H9 (cell line): ENCODE results near the gene NAA60. TPM values are rescaled to one million over a fixed set of nuclear protein-coding genes. Genes with fewer than 3 reads are reported as not detected.

Experiments used
- DNase-seq: peaks from one replicate; pipeline ENCODE4 v3.0.0-alpha.2; 2017
- H2AFZ ChIP-seq: one replicate; pipeline ENCODE4 v1.6.1; 2013; ENCODE audit warnings: mild to moderate bottlenecking, low read length, control low read depth, moderate library complexity
- H2AK5ac ChIP-seq: 2 replicates; pipeline ENCODE4 v1.6.1; 2013; ENCODE audit warnings: low read length, control low read depth, mixed read lengths; ENCODE audit not compliant: insufficient read length
- H2BK120ac ChIP-seq: one replicate; pipeline ENCODE4 v1.6.1; 2013; ENCODE audit warnings: low read depth, mild to moderate bottlenecking, low read length, control low read depth, inconsistent platforms; ENCODE audit not compliant: poor library complexity, severe bottlenecking
- H2BK12ac ChIP-seq: 2 replicates; pipeline ENCODE4 v1.6.1; 2013; ENCODE audit warnings: low read length, control low read depth, mixed read lengths, low read depth; ENCODE audit not compliant: insufficient read length
- H2BK15ac ChIP-seq: 2 replicates; pipeline ENCODE4 v1.6.1; 2013; ENCODE audit warnings: low read depth, low read length, control low read depth
- H2BK20ac ChIP-seq: one replicate; pipeline ENCODE4 v1.6.1; 2013; ENCODE audit warnings: low read depth, mild to moderate bottlenecking, low read length, control low read depth, inconsistent platforms; ENCODE audit not compliant: poor library complexity, severe bottlenecking
- H2BK5ac ChIP-seq: 2 replicates; pipeline ENCODE4 v1.6.1; 2013; ENCODE audit warnings: low read length, control low read depth, mixed read lengths; ENCODE audit not compliant: insufficient read length
- H3K14ac ChIP-seq: 2 replicates; pipeline ENCODE4 v1.6.1; 2013; ENCODE audit warnings: low read length, control low read depth; ENCODE audit not compliant: insufficient read depth
- H3K18ac ChIP-seq: 2 replicates; pipeline ENCODE4 v1.6.1; 2013; ENCODE audit warnings: low read depth, mild to moderate bottlenecking, mixed read lengths, low read length, control low read depth; ENCODE audit not compliant: insufficient read length
- H3K23ac ChIP-seq: 2 replicates; pipeline ENCODE4 v1.6.1; 2013; ENCODE audit warnings: low read length, control low read depth, mixed read lengths, low read depth; ENCODE audit not compliant: insufficient read length
- H3K23me2 ChIP-seq: 2 replicates; pipeline ENCODE4 v1.6.1; 2013; ENCODE audit warnings: low read depth, mild to moderate bottlenecking, mixed read lengths, low read length, control low read depth; ENCODE audit not compliant: insufficient read length, poor library complexity, severe bottlenecking
- H3K27ac ChIP-seq: 2 replicates; pipeline ENCODE4 v1.5.1; 2013; ENCODE audit warnings: low read length, control low read depth, mixed read lengths, low read depth; ENCODE audit not compliant: insufficient read length
- H3K27me3 ChIP-seq: 2 replicates; pipeline ENCODE4 v1.6.1; 2013; ENCODE audit warnings: low read length, control low read depth, inconsistent platforms; ENCODE audit not compliant: insufficient read depth
- H3K4ac ChIP-seq: 2 replicates; pipeline ENCODE4 v1.6.1; 2013; ENCODE audit warnings: low read depth, mild to moderate bottlenecking, control low read depth, inconsistent platforms, low read length, moderate library complexity
- H3K4me1 ChIP-seq: 2 replicates; pipeline ENCODE4 v1.6.1; 2013; ENCODE audit warnings: low read length, control low read depth, inconsistent platforms; ENCODE audit not compliant: insufficient read depth
- H3K4me2 ChIP-seq: 2 replicates; pipeline ENCODE4 v1.6.1; 2013; ENCODE audit warnings: low read length, control low read depth, mixed read lengths; ENCODE audit not compliant: insufficient read length, insufficient read depth
- H3K56ac ChIP-seq: 2 replicates; pipeline ENCODE4 v1.6.1; 2013; ENCODE audit warnings: low read depth, mild to moderate bottlenecking, mixed read lengths, low read length, control low read depth; ENCODE audit not compliant: insufficient read length
- H3K79me1 ChIP-seq: 2 replicates; pipeline ENCODE4 v1.6.1; 2013; ENCODE audit warnings: low read depth, mild to moderate bottlenecking, moderate library complexity, low read length, control low read depth, inconsistent platforms; ENCODE audit not compliant: insufficient read depth, poor library complexity, severe bottlenecking
- H3K79me2 ChIP-seq: 2 replicates; pipeline ENCODE4 v1.6.1; 2013; ENCODE audit warnings: low read length, control low read depth, inconsistent platforms; ENCODE audit not compliant: insufficient read depth
- H3K9ac ChIP-seq: 2 replicates; pipeline ENCODE4 v1.6.1; 2013; ENCODE audit warnings: low read length, control low read depth, mixed read lengths; ENCODE audit not compliant: insufficient read length; ENCODE audit errors: extremely low read depth
- H3K9me3 ChIP-seq: one replicate; pipeline ENCODE4 v1.6.1; 2013; ENCODE audit warnings: low read depth, low read length, inconsistent platforms; ENCODE audit not compliant: control insufficient read depth
- H3T11ph ChIP-seq: one replicate; pipeline ENCODE4 v1.6.1; 2013; ENCODE audit warnings: mild to moderate bottlenecking, low read length, control low read depth, inconsistent platforms
- H4K20me1 ChIP-seq: one replicate; pipeline ENCODE4 v1.6.1; 2013; ENCODE audit not compliant: control insufficient read depth, insufficient read length, insufficient read depth
- H4K5ac ChIP-seq: 2 replicates; pipeline ENCODE4 v1.6.1; 2013; ENCODE audit warnings: low read depth, mild to moderate bottlenecking, mixed read lengths, low read length, control low read depth; ENCODE audit not compliant: insufficient read length
- H4K8ac ChIP-seq: replicated peaks from 2 replicates; pipeline ENCODE4 v1.6.1; 2013; ENCODE audit warnings: low read length, control low read depth, mixed read lengths, low read depth; ENCODE audit not compliant: insufficient read length
- H4K91ac ChIP-seq: 2 replicates; pipeline ENCODE4 v1.6.1; 2013; ENCODE audit warnings: low read depth, mild to moderate bottlenecking, moderate library complexity, mixed read lengths, low read length, control low read depth; ENCODE audit not compliant: insufficient read length
- H3K27ac Mint-ChIP-seq, 3 experiments: 2 replicates in 2 of 3; 3 replicates in 1 of 3; pipeline ENCODE4 v1.8.0; 2020 to 2021; ENCODE audit warnings: mixed read lengths in 3 of 3, mild to moderate bottlenecking in 1 of 3, moderate library complexity in 1 of 3
- H3K27me3 Mint-ChIP-seq: 2 replicates; pipeline ENCODE4 v1.8.0; 2021; ENCODE audit warnings: low read depth, mild to moderate bottlenecking, moderate library complexity, mixed read lengths
- H3K36me3 Mint-ChIP-seq, 3 experiments: 2 replicates in 2 of 3; 3 replicates in 1 of 3; pipeline ENCODE4 v1.8.0; 2020 to 2021; ENCODE audit warnings: low read depth in 3 of 3, mixed read lengths in 3 of 3; ENCODE audit not compliant: insufficient read depth in 1 of 3
- H3K4me1 Mint-ChIP-seq, 2 experiments: 2 replicates each; pipeline ENCODE4 v1.8.0; 2020; ENCODE audit warnings: mixed read lengths in 2 of 2
- H3K4me3 Mint-ChIP-seq, 2 experiments: 2 replicates in 1 of 2; 3 replicates in 1 of 2; pipeline ENCODE4 v1.8.0; 2020 to 2021; ENCODE audit warnings: mild to moderate bottlenecking in 2 of 2, mixed read lengths in 2 of 2, moderate library complexity in 1 of 2
- H3K9me3 Mint-ChIP-seq, 2 experiments: 2 replicates in 1 of 2; 3 replicates in 1 of 2; pipeline ENCODE4 v1.8.0; 2020; ENCODE audit warnings: mild to moderate bottlenecking in 2 of 2, mixed read lengths in 2 of 2, moderate library complexity in 1 of 2
- CTCF ChIP-seq: fragments of 200-600 bp; sonication (generic); conservative IDR thresholded peaks from 3 replicates; pipeline ENCODE4 v1.8.0; 2021; ENCODE audit warnings: antibody characterized with exemption, mild to moderate bottlenecking
- WGBS: extraction: QIAGEN DNeasy Blood & Tissue Kit; methylation state at CpG from one replicate; pipeline ENCODE4 v1.1.7; 2013; ENCODE audit warnings: missing lambda C conversion rate, low lambda C conversion rate, mixed read lengths; ENCODE audit not compliant: insufficient read length; ENCODE audit errors: extremely low coverage; 5-methylcytosine and 5-hydroxymethylcytosine counted together
- total RNA-seq: library from RNA; stranded (reverse); gene quantifications from 2 replicates; pipeline ENCODE4 v1.2.1, GENCODE V29; 2021

The NAA60 gene
- total RNA-seq, 1 experiment from 2014 or later: 49.3 TPM

GRCh38 chr16:3454093-3454492 lies 10.6 kb downstream of the NAA60 start:
- Histone ChIP-seq H2AFZ (no peak overlapping the region), H3K27me3 (no peaks in the 10 kb centered on the region), H3K4me1 (peaks cover 4% of the 10 kb centered on the region; the same call in 1 of the 2 replicates), H4K5ac (no peak overlapping the region), H3K14ac (no peak overlapping the region), H3K9me3 (no peaks in the 10 kb centered on the region), H3K23ac (no peak overlapping the region), H2BK5ac (no peak overlapping the region), H2AK5ac (no peak overlapping the region), H2BK20ac (no peak overlapping the region), H4K91ac (no peak overlapping the region), H2BK12ac (no peak overlapping the region), H3K4me2 (no peak overlapping the region), H4K8ac (no peak overlapping the region), H3K4ac (no peak overlapping the region), H3K9ac (no peak overlapping the region), H3K79me2 (peaks cover 5% of the 10 kb centered on the region; the same call in 1 of the 2 replicates), H3T11ph (no peak overlapping the region), H3K56ac (no peak overlapping the region), H4K20me1 (no peaks in the 10 kb centered on the region), H3K79me1 (peaks cover 4% of the 10 kb centered on the region), H2BK15ac (no peak overlapping the region), H2BK120ac (no peak overlapping the region), H3K27ac (no peak overlapping the region), H3K23me2 (peaks cover 8% of the 10 kb centered on the region), H3K18ac (no peak overlapping the region)
- H3K4me3 Mint-ChIP-seq: no peak overlapping the region
- peak; percentile 50 for DNase-seq
- H3K9me3 Mint-ChIP-seq: peaks cover 5 to 7% of the 10 kb centered on the region in 2 experiments; a peak in 4 of 5 replicates
- no peak for TF ChIP-seq CTCF
- peaks cover 8 to 15% (median 11%) of the 10 kb centered on the region in 3 experiments; a peak in 6 of 7 replicates for H3K36me3 Mint-ChIP-seq
- no CpG with 5 or more reads among the region's 5 CpGs for whole genome bisulfite sequencing
- no peaks in the 10 kb centered on the region for H3K27me3 Mint-ChIP-seq
- peak overlapping the region in 2 of 3 experiments; percentile 13 to 28; a peak in 3 of 7 replicates for H3K27ac Mint-ChIP-seq
- H3K4me1 Mint-ChIP-seq: peaks cover 11 to 12% of the 10 kb centered on the region in 2 experiments
